NB4 (cell line): Measurements from ENCODE around the gene LMOD1.

Experiments
- CTCF ChIP-seq: IDR thresholded peaks from one replicate; pipeline ENCODE4 v1.5.1; 2012; ENCODE audit warnings: low read depth, low read length
- POLR2A ChIP-seq: IDR thresholded peaks from 2 replicates; pipeline ENCODE4 v1.6.1; 2011; ENCODE audit warnings: mild to moderate bottlenecking; ENCODE audit not compliant: insufficient read length; ENCODE audit errors: extremely low read depth

DNA sequence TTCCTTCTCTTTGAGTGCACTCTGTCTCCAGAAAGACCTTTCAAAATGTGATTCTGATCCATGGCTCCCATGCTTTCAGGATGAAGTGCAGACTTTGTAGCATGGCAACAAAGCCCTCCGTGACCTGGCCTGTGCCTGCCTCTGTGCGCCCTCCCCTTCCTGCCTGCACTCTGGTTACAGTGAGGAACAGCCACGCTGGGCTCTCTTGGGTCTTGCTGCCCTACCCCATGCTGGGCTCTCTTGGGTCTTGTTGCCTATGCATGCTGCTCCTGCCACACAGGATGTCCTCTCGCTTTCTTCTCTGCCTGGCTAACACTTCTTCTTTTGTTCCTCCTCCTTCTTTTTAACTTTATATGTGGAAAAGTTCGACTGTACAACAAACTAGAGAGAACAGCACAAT, 28.0 kb downstream of the LMOD1 start:
- TF ChIP-seq CTCF (no peak), POLR2A (no peak)
